Stimulated activated CD8-positive, alpha-beta memory T cell treated with anti-CD3 and anti-CD28 coated beads, Interleukin-4, amount 100 ng/mL, for 1 hour (primary cell): Measurements from ENCODE around the gene NELFA.

Experiments
- DNase-seq, 2 donors: peaks; one replicate each; pipeline ENCODE4 v3.0.0-alpha.2; 2020; ENCODE audit warnings: low read depth in 2 of 2, low spot score in 1 of 2

The NELFA gene

DNA sequence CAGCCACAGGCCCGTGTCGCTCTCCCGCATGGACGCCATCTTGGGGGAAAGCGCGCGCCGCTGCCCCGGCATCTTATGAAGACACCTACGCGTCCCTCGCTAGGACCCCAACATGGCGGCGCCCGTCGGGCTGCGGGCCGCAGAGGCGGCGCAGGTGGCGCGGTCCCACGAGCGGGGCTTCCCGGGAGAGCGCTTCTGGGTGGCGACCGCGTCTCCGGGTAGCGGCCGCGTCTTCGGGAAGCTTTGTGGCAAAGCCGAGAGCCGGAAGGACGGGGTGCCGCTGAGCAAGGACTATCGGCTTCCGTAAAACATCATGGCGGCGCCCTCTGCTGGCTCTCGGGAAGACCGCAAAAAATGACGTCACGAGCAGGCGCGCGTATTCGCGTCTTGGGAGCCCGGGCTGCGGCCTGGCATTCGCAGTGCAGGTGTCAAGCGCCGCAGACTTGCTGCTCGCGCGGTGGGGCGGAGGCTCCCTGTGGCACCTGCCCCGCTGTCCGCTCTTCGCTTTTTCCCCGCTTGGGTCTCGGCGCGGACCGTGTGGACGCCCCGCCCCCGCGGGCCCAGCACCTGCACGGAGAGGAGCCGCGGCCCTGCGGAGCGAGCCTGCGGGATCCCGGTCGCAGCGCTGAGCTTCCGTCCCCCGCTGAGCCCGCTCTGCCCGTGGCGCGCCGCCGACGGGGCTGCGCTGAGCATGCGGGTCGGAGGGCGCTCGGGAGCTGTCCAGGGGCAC, at the start of gene NELFA:
TSS of gene NELFA (minus strand) at position 54 of the 730 bp plus-strand sequence. CDS start at position 39, 15 bp downstream.
- peak; percentile 90 to 93 for DNase-seq

DNA sequence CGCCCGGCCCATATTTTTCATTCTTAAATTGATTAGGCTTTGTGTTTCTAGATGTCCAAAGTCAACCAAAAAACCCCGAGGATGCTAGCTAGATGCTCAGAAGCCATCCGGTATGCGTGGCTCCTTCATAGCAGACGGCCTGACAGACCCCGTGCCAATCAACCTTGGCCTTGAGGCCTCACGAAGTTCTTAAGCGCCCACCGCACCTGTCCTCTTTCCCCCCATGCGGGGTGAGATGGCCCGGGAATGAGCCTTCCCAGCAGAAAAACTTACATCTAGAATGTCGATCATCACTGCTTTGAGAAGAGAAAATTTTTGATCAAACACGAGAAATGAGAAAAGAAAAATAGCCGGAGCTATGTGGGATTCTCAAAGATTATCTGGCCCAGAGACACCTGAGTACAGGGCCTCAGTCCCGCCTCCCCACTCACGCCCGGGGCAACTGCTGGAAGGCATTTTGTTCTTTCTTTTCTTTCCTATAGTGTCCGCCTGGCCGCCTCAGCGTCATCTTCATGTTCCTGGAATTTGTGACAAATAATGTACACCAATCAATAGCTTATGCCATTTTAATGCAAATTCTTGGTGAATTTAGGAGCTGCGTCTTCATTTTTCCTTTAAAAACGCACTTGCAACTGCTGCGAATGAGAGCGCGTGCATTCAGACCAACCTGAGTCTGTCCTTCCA, 48.8 kb upstream of the NELFA start:
- DNase-seq, result no peak

DNA sequence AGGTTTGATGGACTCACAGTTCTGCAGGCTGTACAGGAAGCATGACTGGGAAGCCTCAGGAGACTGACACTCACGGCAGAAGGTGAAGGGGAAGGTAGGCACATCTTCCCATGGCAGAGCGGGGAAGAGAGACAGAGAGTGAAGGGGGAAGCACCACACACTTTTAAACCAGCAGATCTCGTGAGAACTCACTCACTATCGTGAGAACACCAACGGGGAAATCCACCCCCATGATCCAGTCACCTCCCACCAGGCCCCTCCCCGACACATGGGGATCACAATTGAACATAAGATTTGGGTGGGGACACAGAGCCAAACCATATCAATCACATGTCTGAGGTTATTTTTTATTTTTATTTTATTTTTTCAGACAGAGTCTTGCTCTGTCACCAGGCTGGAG, 45.4 kb upstream of the NELFA start:
- no peak for DNase-seq

DNA sequence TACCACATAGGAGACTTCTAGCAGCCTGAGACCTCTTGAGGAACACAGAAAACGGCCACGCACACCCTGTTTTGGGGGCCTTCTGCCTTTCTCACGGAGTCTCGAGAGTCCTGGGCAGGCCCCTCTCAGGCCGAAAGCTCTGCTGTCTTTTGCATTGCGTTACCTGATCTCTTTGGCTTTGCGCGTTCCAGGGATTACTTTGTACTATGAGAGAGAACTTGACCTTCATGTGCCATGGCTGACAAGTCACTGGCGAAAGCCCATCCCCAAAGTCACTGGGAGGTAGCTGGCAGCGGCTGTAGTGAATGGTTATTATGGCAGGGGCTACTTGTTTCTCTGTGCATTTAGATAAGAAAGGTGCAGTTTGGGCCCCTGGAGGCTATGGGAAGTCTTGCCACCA, 42.3 kb upstream of the NELFA start:
- no peak for DNase-seq

DNA sequence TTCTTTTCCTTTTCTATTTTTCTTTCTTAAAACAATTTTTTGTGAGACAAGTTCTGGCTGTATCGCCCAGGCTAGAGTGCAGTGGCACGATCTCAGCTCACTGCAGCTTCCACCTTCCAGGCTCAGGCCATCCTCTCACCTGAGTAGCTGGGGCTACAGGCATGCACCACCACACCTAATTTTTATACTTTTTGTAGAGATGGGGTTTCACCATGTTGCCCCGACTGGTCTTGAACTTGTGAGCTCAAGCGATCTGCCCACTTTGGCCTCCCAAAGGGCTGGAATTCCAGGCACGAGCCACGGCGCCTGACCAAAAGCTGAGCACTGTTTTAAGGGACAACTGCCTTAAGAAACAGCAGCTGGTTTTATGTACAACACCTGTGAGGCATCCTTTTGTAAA, 41.0 kb upstream of the NELFA start:
- DNase-seq, result no peak

DNA sequence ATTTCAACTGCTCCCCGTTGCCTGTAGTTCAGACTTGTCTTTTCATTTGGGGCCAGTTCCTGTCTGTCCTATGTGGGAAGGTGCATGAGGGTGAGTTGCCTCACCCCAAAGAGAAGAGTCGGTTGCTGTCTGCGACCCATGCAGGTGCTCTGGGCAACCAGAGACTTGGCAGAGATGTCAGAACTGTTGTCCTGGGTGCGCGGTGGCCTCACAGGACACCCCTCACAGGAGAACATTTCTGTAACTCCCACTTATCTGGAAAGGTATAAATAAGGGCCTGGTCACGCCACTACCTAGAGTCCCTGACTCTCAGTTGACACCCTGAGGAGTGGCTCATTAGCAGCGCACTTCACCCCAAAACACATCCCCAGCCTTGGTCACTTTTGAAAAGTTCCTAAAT, 40.6 kb upstream of the NELFA start:
- DNase-seq, result no peak

DNA sequence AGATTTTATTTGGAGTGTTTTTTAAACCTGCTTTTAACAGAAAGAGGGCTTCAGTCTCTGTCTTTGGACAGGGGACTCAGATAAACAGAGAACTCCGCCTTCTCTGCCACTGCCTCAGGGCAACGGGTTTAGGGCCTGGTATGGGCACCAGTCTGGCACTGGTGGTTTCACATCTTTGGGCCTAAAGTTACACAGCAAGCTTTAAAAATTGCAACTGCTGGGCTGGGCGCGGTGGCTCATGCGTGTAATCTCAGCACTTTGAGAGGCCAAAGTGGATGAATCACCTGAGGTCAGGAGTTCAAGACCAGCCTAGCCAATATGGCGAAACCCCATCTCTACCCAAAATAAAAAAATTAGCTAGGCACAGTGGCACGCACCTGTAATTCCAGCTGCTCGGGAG, 40.1 kb upstream of the NELFA start:
- no peak for DNase-seq

DNA sequence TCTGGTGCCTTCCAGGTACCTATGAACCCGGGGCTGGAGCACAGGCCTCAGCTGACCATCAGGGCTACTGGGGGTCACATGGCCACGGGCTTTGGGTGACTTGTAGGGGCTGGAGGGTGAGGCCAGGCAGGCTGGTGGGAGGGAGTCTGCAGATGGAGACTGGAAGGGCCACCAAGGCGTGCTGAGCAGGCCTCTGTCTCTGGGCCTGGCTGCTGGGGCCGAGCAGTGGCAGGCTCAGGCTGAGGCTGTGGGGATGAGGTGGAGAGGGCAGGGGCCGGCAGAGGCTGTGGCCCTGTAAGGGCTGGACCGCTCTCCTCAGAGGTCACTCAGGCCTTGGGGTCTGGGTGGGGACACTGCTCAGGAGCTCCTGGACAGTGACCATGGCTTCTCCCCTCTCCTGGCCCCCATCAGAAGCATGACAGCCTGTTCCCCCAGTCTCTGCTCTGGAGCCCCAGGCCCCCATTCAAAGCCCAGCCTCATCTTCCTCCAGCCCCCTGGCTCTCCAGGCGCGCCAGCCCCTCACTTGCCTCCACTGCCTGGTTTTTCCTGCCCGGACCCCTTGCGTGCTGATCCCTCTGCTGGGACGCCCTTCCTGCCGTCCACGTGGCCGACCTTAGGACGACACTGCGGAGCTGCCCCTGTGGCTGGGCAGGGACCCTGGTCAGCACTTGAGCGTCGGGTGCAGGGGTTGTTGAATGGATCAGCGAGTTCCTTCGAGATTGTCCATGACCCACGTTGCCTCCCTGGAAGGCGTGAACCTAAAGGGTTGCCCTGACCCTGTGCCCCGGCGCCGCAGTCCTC, 39.2 kb upstream of the NELFA start:
- DNase-seq, result no peak

DNA sequence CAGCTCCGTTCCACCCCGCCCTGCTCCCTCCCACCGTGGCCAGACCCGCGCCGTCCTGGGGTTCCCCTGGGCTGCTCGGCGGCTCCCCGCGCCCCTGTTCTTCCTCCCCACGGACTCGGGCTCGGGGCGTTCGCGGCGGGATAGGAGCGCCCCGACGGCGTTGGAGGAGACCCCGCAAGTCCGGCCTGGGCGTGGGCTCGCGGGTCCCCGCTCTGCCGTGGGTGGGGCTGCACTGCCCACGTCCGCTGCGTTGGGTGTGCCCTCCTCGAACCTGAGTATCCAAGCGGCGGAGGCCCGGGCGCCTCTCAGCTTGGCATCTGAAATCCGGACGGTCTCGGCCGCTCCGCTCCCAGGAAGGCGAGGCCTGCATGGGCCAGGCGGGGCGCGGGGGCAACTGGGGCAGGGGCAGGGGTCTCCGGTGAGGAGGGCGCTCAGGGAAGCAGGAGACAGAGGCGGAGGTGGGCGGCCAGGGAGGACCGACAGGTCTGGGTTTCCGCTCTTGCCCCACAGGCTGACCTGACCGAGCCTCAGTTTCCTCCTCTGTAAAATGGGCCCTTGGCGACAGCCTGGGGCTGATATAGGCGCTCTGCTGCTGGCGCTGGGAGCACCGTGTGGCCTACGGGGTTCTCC, 38.4 kb upstream of the NELFA start:
- no peak for DNase-seq

DNA sequence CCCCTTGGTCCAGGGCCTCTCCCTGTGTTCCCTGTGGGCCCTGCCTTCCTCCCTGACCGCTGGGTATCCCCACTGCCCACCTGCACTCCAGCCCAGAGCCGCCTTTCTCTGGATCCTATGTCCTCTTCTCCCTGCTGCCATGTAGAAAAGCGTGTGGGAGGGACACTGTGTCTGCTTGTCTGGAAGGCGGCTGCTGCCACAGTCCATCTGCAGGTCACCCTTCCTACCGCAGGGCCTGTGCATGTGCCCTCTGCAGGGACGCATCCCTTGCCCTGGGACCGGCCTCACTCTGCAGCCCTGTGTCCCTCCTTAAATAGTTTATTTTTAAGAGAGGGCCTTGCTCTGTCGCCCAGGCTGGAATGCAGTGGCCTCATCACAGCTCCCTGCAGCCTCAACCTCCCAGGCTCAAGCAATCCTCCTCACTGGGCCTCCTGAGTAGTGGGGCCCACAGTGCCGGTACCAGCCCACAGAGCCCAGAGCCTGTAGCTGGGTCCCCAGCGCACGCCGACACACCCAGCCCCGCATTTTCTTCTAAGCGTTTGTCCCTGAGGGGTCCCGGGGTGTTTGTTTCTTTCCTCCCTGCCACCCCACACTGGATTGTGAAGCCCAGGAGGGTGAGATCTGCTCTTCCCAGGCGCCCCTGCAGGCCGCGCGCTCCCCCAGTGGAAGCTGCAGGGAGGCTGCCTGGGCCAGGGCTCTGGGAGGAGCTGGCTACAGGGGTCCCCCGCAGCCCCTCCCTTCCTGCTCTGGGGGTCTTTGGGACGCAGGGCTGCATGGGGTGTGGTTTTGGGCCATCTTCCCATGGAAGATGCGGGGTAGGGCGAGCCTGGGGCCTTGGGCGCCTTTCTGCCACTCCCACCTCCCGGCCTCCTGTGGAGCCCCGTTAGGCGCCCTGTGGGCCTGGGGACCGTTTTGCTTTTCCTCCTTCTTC, 37.5 kb upstream of the NELFA start:
- DNase-seq, result no peak

DNA sequence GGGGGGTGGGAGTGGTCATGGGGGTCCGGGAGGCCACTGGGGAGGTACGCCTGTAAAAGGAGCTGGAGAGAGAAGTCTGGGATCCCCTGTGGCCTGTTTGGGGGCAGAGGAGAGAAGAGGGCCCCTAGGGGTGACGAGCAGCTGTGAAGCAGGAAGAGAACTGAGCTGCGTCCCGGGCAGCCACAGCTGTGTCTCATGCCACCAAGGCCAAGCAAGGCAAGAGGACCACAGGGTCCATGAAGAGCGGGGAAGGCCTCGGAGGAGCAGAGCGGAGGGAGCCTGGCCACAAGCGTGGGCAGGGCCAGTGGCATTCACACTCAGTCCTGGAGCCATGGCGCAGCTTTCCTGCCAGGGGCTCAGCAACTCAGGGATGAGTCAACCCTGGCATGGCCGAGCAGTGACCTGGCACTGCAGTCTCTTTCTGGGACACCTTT, 36.8 kb upstream of the NELFA start:
- DNase-seq, result no peak

DNA sequence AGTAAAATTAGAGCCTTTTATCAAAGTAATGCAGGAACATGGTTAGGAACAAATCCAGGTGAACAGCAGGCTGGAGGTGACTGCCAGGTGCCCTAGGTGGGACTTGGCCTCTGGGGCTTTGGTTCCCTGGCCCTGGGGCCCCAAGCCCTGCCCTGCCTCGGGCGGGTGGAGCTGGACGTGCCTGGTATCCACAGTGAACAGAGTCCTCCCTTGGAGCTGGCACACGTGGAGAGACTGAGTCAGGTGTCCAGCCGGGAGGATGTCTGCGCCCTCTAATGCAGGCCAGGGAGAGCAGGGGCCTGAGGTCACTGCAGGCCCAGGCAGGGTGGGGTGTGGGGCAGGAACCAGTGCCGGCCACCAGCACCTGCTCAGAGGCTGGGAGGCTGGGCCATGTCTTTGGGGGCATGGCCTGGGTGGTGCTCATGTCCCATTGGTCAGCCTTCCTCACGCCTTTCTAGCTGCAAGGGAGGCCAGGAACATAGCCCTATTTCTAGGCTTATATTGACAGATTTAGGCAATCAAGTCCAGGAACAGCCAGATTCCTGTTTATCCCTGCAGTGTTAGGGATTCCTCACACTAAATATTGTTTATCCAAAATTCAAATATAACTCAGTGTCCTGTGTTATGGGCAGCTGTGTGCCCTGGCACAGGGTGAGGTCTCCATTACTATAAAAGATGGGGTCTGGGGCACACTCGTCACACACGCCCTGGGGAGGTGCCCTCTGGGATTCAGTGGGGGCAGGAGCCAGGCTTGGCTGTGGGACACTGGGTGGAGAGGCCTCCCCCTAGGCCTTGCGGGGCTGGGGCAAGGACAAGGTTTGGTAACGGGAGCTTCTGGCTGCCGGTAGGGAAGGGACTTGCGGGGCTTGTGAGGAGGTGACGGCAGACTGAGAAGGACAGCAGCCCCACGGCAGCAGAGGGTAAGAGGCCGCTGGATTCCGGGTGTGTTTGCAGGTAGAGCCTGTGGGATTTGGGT, 36.1 kb upstream of the NELFA start:
- DNase-seq, result no peak

DNA sequence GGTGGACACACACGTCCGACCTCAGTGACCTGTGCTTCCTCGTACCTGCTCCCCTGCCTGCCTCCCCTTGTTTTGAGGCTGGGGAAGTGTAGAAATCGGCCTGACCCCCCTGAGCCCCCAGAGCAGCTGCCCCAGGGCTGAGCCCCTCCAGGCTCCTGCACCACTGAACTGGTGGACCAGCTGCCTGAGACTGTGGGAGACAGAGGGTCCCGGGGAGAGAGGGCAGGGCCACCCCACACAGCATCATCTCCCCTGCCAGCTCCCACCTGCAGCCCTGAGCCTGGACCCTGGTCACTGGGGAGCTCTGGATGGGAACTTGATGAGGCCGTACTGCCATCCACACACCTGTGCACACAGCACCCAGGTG, 35.3 kb upstream of the NELFA start:
- DNase-seq, result no peak

DNA sequence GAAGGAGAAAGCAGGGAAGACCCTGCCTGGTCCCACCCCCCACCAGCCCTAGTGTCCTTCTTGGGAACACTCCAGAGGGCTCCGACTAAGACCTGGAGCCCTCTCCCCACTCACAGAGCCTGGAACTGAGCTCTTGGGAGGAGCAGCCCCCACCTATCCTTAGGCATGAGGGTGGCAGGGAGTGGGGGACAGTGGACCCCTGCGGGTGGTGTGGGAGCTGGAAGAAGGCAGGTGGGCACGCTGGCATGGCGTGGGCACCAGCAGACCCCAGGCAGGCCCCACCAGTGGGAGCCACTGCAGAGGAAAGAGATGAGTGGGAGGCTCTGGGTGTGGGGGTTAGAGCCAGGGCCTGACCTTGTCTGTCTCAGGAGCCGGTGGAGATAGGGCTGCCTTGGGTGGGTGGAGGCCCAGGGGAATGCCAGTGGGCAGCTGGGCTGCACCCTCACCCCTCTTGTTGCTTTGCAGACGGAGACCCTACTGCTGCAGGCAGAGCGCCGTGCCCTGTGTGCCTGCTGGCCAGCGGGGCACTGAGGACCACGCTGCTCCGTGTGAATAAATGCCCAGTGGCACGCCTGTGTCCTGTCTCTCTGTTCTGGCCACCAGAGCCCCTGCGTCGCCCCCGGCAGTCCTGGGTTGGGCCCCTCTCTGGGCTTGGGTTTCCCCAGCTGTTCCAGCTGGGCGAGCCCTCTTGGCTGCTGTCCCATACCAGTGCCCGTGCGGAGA, 34.8 kb upstream of the NELFA start:
- DNase-seq, result no peak

DNA sequence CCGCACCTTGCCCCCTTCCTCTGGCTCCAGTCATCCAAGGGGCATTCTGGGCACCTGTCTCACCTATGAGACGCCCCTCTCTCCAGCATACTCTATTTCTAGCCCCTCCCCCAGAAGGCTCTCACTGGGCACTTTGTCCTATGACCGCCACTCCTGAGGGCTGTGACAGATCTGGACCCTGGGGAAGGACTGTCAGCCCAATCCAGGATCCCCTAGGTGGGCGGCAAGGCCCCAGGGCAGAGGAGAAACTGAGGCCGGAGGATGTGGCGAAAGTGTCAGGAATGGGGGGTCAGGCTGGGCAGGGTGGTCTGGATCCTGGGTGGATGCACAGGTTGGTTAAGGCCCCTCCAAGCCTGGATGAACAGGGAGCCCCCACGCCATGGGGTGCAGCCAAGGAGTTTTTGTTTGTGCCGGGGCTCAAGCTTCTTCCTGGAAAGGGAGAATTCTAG, 34.2 kb upstream of the NELFA start:
- DNase-seq, result no peak

DNA sequence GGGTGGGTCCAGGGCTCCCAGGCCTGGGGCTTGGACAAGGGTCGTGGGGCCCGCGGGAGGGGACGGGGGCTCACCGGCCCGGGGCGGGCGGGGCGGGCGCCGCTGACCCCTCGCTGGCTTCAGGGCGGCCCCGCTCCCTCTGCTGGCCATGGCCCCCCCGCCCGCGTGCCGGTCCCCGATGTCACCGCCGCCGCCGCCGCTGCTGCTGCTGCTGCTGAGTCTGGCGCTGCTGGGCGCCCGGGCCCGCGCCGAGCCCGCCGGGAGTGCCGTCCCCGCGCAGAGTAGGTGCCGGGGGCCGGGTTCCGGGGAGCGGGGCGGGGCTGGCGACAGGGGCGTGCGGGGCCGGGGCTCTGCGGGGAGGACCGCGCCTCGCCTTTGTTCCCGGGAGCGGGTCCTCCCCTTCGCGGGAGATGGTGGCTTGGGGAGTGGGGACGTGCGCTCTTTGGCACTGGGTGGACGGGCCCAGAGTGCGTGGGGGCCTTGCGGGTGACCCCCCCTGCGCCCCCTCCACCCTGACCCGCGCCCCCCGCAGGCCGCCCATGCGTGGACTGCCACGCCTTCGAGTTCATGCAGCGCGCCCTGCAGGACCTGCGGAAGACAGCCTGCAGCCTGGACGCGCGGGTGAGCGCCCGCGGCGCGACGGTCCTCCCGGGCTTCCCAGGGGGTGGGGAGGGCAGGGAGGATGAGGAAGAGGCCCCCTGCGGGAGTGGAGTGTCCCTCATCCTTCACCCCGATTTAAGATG, 33.6 kb upstream of the NELFA start:
- DNase-seq, result no peak

DNA sequence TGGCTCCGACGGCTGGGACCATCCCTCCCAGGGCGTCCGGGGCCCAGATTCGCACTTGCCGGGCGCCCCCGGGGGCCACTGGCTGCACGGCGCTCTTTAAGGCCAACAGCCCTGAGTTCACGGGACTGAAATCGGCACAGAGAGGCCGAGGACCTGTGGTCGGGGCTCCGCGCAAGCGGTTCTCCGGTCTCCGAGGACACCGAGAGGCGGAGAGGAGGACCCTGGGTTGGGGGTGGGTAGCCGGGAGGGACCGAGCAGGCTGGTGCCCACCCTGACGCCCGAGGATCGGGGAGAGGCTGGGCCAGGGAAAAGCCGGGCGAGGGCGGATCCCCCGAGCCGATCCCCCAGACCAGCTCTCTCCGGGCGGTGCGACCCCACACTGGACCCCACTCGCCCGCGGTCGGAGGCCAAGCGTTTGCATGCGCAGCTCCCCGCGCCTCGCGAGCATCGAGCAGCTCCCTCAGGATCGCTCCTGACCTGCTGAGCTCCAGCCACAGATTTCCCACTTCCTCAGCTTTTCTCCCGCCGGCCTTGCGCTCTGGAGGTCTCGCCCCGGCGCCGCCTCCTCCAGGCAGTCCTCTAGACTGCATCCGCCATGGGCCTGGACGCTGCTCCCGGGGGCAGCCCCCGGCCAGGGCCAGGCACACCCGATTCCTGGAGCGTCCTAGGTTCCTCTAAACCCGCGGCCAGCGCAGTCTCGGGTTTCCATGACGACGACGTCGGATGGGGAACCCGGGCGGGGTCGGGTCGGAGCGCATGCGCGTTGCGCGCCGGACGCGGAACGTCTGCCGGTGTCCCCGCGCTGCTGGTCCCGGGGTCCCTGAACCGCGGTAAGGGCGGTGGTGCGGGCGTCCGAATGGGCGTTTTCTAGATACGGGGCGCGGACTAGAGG, 32.7 kb upstream of the NELFA start:
- DNase-seq, result peak; percentile 47 to 69
